Astrocyte (in vitro differentiated cells and primary cell): ENCODE results near the gene NUP210.

Experiments used
- CTCF ChIP-seq: IDR thresholded peaks from 2 replicates; pipeline ENCODE4 v1.5.1; 2011; ENCODE audit warnings: low read depth, mild to moderate bottlenecking, inconsistent platforms, low read length, moderate library complexity; ENCODE audit not compliant: insufficient read depth
- EZH2 ChIP-seq: IDR thresholded peaks from 2 replicates; pipeline ENCODE4 v1.6.1; 2012; ENCODE audit warnings: mild to moderate bottlenecking, low read length, inconsistent platforms; ENCODE audit not compliant: insufficient read depth

DNA sequence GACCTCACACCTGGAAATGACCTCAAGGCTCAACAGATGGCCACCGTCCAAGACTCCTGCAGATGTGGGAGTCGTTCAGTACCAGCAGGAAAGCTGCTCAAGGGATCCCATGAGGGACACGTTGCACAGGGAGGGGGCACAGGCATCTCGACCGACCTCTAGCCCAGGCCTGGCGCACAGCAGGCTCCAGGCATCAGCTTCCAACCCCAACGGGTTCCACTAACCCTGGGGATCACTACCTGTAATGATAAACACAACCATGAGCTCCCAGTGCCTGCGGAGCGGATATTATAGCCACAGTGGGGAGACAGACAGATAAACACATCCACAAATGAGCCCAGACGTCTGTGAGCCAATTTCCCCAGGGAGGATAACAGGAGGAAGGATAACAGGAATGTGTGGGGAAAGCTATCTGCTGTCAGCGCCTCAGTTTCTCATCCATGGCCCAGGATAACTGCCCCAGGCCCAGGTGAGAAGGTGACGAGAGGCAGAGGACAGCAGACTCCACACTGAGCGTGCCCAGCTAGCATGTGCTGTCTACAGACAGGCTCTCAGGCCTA lies 19.9 kb downstream of the NUP210 start:
- TF ChIP-seq CTCF (no peak), EZH2 (no peak)
